NK-92 (cell line): Measurements from ENCODE around the gene MEAF6.
"Not testable (repeated sequence)": the region's sequence is repeated elsewhere in the genome, so short reads cannot be mapped to it uniquely, and the experiment has no call there.

Experiments
- DNase-seq: peaks from one replicate; lab custom pipeline; 2025; ENCODE audit not compliant: unreplicated experiment; lab: John Stamatoyannopoulos, UW

MEAF6 gene

DNA sequence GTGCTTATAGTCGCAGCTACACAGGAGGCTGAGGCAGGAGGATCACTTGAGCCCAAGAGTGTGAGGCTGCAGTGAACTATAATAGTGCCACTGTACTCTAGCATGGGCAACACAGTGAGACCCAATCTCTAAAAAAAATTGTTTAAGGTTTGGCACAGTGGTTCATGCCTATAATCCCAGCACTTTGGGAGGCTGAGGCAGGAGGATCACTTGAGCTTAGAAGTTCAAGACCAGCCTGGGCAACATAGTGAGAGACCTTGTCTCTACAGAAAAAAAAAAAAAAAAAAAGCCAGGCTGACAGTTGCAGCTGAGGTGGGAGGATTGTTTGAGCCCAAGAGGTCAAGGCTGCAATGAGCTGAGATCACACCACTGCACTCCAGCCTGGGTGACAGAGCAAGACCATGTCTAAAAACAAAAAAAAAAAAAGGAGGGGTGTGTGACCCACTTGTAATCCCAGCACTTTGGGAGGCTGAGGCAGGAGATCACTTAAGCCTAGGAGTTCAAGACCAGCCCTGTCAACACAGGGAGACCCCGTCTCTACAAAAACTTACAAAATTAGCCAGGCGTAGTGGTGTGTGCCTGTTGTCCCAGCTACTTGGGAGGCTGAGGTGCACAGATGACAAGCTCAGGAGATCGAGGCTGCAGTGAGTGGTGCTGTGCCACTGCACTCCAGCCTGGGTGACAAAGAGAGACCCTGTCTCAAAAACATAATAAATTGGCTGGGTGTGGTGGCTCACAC lies 18.0 kb upstream of the MEAF6 start:
- DNase-seq = not testable (repeated sequence)

DNA sequence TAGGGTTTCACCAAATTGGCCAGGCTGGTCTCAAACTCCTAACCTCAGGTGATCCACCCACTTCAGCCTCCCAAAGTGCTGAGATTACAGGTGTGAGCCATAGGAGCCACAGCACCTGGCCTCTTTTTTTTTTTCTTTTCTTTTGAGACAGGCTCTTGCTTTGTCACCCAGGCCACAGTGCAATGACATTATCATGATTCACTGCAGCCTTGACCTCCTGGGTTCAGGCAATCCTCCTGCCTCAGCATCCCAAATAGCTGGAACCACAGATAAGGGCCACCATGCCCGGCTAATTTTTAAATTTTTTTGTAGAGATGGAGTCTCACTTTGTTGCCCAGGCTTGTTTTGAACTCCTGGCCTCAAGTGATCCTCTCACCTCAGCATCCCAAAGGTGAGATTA lies 15.3 kb upstream of the MEAF6 start:
- not testable (repeated sequence) for DNase-seq

- DNase-seq = no peak
These were observed 5.0 kb upstream of the MEAF6 start for GRCh38 chr1:37519613-37520012.

DNA sequence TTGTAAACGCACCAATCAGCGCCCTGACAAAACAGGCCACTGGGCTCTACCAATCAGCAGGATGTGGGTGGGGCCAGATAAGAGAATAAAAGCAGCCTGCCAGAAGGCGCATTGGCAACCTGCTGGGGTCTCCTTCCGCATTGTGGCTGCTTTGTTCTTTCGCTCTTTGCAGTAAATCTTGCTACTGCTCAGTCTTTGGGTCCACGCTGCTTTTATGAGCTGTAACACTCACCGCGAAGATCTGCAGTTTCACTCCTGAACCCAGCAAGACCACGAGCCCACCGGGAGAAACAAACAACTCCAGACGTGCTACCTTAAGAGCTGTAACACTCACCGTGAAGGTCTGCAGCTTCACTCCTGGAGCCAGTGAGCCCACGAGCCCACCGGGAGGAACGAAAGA lies 4.4 kb upstream of the MEAF6 start:
- not testable (repeated sequence) for DNase-seq

- not testable (repeated sequence) for DNase-seq
These were observed 3.7 kb upstream of the MEAF6 start for GRCh38 chr1:37518241-37518640.

DNA sequence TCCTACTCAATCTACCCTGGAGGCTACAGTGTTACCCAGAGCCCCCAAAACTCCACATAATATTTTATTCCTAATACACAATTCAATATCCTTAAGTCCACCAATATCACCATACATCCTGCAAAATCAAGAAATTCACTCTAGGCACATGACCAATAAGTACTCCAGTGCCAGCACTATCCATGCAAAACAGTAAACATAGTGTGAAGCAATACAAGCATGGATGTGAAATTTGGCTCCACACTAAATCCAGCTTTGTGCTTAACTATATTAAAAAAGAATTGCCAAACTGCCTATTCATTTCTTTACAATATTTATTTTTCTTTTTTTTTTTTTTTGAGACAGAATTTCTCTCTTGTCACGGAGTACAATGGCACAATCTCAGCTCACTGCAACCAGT lies 3.0 kb upstream of the MEAF6 start:
- no peak for DNase-seq

- no peak for DNase-seq
These were observed 844 bp upstream of the MEAF6 start for GRCh38 chr1:37515185-37516034.

GRCh38 chr1:37513795-37514349 lies 694 bp downstream of the MEAF6 start:
- DNase-seq = no peak

GRCh38 chr1:37509181-37509580 lies 5.4 kb downstream of the MEAF6 start:
- DNase-seq = no peak

DNA sequence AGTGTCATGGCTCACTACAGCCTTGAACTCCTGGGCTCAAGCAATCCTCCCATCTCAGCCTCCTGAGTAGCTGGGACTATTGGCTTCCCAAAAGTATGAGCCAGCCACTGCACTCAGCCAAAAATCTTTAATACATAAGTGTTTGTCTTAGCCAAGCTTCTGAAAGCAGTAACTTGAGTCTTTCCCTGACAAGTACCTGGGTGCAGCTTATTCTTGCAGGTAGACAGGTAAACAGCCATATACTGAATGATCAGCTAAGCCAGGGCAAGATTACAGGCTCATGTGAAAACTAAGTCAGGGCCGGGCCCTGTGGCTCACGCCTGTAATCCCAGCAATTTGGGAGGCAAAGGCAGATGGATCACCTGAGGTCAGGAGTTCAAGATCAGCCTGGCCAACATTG lies 7.8 kb downstream of the MEAF6 start:
- DNase-seq = no peak

- DNase-seq = not testable (repeated sequence)
These were observed 11.8 kb downstream of the MEAF6 start for GRCh38 chr1:37502791-37503190.

- no peak for DNase-seq
These were observed 12.5 kb downstream of the MEAF6 start for GRCh38 chr1:37502104-37502503.

DNA sequence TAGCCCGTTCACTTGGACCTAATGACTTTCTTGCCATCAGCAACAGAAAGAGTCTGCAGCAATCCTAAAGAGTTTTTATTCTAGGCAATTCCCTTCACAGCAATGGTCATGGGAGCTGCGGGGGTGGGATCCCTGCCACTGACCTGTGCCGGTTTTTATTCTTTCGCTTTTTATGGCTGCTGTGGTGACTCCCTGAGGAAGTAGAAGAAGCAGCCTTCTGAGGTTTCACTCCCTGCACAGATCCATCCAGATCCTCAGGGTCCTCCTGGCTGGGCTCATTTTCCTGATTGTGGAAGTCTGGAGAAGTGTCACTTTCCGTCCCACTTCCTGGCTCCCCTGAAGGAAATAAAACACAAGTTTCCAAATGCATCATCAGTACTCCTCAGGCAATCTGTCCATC lies 12.9 kb downstream of the MEAF6 start:
- no peak for DNase-seq

DNA sequence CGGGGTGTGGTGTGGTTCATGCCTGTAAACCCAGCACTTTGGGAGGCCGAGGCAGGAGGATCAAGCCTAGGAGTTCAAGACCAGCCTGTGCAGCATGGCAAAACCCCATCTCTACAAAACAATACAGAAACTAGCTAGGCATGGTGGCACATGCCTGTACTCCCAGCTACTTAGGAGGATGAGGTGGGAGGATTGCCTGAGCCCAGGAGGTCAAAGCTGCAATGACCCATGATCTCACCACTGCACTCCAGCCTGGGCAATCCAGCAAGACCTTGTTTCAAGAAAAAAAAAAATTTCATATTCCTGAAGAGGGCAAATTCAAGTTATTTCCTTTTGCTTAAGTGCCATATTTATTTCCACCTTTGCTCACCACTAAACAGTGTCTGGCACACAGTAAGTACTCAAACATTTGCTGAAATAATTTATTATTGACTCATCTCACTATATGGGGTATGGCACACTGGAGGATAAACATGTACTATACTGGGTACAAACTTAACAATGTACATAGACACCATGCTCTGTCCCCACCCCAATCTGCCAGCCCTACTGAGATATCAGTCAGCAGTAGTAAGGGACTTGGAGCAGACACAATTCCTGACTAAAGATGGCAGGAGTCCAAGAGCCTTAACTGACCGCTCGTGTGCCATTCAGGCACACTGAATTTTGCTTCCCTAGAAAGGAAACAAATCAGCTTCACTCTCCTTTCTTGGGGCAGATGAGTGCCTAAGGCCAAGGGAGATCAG lies 15.5 kb downstream of the MEAF6 start:
- DNase-seq = no peak

- DNase-seq = no peak
These were observed 16.7 kb downstream of the MEAF6 start for GRCh38 chr1:37497832-37498231.

DNA sequence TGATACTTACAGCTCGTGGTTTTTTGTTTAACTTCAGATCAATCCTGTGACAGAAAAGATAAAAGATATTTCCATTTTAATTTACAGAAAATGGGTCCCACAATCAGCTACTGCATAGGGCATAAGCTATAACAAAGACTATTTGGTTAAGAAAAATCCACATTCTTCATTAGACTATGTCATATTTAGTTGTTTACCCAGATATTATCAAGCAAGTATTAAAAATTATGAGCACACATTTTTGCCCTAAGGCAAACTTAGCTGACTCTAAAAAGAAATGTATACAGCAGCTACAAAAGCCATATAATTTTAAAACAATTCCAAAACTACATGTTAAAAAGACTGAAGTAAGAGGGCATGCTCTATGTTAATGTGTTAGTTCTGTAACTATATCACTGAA lies 18.7 kb downstream of the MEAF6 start:
- DNase-seq = no peak

DNA sequence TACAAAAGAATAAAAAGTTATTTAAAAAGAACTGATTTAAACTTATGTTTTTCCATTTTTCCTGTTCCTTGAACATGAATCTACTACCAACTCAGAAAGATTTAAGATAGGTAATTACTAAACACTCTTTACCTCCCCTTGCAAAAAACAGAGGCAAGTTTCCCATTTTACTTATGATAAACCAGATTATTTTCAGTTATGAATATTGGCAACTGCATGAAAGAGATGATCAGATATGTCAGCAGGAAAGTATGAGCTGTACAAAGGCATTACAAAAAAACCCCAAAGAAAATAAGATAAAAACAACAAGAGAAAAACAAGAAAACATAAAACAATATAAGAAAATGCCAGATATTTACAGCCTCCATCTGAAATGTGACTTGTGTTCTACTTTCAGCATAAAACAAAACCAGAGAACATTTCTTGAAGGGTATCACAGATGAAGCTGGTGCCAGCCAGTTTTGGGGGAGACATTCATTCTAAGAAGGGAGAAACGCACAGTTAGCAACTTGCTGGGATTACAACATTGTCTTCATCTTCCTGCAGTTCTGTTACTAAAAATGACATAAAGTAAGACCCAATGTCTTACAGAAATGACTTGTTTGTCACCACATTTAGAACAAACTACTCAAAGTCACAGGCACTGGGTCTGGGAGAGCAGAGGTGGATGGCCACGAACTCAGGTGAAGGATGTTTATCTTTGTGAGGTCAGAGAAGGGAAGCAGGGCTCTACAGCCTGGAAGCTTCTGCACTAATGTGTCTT lies 21.0 kb downstream of the MEAF6 start:
- DNase-seq = no peak

DNA sequence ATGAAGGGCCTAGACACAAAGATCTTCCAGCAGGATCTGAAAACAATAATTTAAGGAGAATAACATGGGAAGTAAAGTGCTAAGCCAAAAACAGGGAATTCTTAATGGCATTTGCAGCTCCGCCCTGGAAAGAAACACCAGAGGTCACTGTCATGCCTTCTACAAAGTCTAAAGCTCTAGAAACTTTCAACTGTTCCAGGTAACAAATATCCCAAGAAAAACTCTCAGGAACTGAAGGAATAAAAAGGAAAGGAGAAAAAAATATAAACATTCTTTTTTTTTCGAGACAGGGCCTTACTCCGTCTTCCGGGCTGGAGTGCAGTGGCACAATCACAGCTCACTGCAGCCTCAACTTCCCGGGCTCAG lies 27.0 kb downstream of the MEAF6 start:
- no peak for DNase-seq

GRCh38 chr1:37486680-37487618 lies 27.6 kb downstream of the MEAF6 start:
- DNase-seq = no peak
